GM12891 (cell line): ENCODE data around the gene NEK6.

Experiments
- POLR2AphosphoS5 ChIP-seq: IDR thresholded peaks from 2 replicates; pipeline ENCODE4 v1.6.1; 2011; ENCODE audit warnings: low read depth, low read length, control low read depth
- SPI1 ChIP-seq: IDR thresholded peaks from 2 replicates; pipeline ENCODE4 v1.6.1; 2011; ENCODE audit warnings: low read depth, low read length, control low read depth

GRCh38 chr9:124299515-124300090 lies 41.9 kb downstream of the NEK6 start:
- TF ChIP-seq POLR2AphosphoS5 = no peak
- TF ChIP-seq SPI1 = no peak
